ENCODE results near the gene ZER1.
"Not testable (repeated sequence)": the region's sequence is repeated elsewhere in the genome, so short reads cannot be mapped to it uniquely, and the experiment has no call there.

Gene ZER1

DNA sequence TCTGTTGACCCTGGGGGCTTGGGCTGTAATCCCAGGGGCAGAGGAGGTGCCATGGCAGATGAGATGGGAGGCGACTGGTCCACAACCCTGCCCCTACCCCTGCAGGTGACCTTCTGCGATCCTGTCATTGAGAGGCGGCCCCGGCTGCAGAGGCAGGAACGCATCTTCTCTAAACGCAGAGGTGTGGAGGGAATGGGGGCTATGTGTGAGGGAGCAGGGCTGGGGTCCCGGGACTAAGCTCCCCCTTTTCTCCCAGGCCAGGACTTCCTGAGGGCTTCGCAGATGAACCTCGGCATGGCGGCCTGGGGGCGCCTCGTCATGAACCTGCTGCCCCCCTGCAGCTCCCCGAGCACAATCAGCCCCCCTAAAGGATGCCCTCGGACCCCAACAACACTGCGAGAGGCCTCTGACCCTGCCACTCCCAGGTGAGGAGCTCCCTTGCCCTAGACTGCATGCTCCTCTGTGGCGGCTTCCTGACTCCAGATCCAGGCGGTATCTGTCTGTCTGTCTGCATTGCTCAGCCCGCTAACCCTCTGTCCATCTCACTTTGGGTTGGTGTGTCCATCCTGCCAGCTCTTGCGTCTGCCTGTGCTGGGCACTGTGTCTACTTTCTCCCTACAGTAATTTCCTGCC is 57.7 kb downstream of the ZER1 start:
- no peak for DNase-seq

DNA sequence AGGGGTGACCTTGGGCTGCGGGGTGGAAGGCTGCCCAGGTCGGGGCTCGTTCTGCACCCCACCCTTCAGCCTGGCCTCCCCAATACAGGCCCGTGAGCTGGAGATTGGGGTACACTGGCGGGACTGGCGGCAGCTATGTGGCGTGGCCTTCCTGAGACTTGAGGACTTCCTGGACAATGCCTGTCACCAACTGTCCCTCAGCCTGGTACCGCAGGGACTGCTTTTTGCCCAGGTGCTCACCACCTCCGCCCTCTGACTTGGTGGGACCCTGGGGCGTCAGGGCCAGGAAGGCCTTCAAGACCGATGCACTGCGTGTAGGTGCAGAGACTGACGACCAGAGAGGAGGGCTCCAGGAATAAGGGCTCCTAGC is 58.3 kb downstream of the ZER1 start:
- DNase-seq, result no peak

DNA sequence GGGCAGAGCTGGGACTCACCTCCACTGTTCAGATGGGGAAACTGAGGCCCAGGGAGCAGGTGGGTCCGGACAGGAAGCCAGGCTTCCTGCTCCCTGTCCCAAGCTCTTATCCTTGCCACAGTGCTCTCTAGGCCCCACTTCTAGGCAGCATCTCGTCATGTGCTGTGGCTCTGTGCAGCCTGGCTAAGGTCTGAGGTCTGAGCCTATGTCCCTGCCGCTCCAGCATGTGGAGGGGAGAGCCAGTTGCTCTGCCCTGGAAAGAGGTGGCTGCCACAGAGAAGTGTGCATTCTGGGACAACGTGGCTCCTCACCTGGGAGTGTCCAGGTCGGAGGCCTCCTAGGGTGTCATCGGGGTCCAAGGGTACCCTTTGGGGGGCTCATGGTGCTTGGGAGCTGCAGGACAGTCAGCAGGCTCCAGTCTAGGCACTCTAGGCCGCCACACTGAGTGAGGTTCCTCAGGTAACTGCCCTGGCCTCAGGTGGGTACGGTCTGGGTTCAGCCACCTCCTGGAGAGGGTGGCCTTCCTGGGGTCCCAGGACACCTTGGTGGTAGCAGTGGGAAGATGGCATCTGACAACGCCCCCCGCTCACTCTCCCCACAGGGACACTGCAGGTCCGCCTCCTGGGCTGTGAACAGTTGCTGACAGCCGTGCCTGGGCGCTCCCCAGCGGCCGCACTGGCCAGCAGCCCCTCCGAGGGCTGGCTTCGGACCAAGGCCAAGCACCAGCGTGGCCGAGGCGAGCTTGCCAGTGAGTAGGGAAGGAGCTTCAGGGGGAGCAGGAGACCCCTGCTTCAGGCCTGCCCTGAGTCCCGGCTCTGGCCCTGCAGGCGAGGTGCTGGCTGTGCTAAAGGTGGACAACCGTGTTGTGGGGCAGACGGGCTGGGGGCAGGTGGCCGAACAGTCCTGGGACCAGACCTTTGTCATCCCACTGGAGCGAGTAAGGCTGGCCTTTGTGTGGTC is 59.0 kb downstream of the ZER1 start:
- no peak for DNase-seq

DNA sequence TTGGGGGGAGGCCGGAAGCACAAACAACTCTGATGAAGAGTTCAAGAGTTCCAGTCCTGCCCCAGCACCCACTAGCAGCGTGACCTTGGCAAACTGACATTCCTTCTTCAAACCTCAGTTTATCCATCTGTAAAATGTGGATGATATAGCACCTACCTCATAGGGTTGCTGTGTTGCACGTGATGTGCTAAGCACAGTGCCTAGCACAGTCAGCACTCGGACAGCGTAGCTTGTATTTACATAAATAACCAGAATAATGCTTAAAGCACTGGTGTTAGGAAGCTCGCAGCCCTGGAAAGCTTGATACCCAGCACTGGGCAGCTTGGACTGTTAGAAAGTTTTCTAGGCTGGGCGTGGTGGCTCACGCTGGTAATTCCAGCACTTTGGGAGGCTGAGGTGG is 64.3 kb downstream of the ZER1 start:
- DNase-seq, result no peak

DNA sequence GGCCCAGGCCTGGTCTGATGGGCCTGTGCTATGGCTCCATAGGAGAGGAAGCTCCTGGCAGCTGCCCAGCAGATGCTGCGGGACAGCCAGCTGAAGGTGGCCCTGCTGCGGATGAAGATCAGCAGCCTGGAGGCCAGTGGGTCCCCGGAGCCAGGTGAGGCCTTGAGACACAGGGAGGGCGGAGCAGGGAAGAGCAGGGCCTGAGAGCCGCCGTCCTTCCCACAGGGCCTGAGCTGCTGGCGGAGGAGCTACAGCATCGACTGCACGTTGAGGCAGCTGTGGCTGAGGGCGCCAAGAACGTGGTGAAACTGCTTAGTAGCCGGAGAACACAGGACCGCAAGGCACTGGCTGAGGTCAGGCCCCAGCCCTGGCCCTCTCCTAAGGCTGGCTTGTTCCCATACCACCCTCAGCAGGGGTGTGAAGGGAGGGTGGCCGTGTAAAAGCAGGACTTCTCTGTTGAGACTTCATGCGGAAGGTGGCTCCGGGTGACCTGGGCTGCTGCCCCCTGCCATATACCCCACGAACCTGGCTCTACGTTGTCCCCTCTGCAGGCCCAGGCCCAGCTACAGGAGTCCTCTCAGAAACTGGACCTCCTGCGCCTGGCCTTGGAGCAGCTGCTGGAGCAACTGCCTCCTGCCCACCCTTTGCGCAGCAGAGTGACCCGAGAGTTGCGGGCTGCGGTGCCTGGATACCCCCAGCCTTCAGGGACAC is 64.9 kb downstream of the ZER1 start:
- DNase-seq, result no peak

DNA sequence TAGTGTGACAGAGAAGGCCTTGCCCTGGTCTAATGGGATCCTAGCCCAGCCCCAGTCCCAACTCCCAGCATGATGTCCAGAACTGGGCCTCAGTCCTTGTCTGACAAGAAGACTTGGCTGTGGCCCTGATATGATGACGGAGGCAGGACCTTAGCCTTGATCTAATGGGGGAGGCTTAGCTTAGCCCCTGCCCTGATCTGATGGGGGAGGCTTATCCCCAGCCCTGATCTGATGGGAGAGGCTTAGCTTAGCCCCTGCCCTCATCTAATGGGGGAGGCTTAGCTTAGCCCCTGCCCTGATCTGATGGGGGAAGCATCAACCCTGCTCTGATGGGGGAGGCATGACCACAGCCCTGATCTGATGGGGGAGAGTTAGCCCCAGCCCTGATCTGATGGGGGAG is 65.7 kb downstream of the ZER1 start:
- no peak for DNase-seq

DNA sequence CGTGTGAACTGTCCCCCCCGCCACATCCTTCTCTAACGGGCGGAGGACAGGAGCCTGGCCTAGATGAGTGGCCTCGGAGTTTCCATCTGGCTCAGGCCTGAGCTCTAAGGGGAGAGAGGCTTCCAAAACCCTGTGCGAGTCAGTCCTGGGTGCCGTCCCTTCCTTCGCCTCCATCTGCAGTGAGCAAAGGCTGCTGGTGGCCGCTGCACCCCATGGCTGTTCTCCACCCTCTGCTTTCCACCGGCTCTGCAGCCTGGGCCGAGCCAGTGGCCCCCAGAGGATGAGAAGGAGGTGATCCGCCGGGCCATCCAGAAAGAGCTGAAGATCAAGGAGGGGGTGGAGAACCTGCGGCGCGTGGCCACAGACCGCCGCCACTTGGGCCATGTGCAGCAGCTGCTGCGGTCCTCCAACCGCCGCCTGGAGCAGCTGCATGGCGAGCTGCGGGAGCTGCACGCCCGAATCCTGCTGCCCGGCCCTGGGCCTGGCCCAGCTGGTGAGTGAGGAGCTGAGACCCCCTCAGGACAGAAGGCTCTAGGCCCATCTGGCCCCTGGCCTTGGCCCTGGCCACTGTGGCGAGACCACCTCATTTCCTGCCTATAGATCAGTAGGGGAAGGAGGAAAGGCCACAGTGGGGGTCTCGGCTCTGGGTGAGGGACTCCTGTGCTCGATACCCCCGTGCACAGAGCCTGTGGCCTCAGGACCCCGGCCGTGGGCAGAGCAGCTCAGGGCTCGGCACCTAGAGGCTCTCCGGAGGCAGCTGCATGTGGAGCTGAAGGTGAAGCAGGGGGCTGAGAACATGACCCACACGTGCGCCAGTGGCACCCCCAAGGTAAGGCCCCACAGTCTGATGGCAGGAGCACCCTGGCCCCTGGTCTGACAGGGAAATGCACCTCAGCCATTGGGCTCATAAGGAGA is 66.4 kb downstream of the ZER1 start:
- no peak for DNase-seq

DNA sequence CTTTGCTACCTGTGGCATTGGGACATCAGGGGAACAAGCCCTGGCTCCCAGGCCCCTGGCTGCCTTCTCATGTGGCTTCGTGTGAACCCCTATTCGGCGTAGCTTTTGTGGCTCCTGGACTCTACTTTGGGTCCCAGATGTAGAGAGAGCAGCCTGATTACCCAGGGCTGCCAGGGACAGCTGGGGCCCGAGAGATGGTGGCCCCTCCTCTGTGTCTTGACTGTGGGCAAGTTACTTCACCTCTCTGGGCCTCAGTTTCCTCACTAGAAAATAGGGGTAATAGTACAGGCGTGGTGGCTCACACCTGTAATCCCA is 67.4 kb downstream of the ZER1 start:
- DNase-seq, result no peak

DNA sequence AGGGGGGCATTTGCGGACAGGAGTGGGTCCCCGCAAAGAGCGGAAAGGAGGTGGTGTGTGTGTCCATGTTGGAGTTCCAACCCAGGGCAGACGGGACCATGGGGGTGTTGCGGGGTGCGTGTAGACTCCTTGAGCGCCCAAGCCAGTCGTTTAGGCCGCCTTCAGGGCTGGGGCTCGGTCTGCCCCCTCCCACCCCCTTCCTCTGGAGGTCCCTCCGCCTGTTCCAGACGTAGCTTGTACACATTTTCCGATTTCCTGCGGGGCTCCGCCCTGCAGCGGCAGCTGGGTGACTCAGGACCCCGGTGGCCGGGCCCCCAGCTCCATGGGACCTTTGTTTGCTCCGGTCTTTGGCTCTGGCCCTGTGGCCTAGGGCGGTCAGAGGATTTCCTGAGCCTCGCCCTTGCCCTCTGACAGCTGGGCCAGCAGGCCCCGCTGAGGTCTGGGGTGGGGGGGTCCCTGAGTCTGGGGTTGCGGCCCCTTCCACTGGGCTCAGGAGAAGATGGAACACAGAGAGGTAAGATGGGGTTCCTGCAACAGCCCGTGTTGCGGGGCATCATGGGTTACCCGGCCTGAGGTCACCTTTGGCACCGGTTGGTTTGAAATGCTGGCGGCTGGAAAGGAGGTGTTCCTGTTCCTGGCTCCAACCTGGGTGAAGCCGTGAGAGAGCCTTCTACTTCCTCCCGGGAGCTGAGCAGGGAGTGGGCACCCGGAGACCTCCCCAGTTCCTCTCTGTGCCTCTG is 67.9 kb downstream of the ZER1 start:
- DNase-seq, result no peak

DNA sequence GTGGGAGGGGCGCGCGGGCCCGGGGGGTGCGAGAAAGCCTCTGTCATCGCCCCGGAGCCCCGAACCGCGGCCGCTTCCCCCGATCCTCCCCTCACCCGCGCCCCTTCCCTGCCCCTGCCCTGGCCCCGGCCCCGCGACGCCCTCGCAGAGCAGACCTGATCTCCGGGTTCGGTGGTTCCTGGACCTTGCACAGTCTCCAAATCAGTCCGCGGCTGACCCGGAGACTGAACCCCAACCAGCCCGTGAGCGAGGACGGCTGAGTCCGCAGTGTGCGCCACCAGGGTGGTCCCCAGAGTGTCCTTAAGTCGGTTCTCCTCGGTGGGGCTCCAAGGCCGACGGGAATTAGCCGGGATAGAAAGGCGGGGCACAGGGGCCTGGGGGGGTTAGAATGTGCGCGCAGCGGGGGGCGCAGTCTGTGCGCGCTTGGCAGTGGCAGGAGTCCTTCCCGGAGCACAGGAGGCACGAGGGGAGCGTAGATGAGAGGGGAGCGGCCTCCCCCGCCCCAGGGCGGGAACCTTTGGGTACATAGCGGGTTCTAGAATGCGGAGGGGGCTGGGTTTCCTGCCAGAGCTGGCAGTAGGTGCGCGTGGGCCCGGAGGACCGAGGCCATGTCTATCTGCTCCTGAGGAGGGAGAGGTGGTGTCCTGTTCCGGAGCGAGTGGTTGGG is 68.6 kb downstream of the ZER1 start:
- no peak for DNase-seq

DNA sequence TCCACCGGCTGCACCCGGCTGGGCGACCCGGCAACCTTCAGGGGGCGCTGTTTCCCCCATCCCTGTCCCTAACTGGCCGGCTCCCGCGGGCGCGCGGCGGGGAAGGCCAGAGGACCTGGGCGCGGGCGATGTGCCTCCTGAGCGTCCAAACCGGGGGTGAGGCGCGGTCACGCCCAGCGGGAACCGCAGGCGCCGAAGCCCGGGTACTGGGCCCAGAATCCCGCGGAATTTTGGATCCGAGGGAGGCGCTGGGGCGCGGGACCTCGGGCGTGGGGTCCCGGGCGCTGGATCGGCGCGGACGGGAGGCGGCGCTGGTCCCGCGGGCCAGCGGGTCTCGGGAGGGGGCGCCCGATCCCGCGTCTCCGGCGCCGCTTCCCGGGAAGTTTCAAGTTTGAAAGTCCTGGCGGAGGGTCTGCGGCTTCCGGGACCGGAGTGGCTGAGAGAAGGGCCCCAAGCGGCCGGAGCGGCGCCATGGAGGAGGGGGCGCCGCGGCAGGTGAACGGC is 69.2 kb downstream of the ZER1 start, which contains the start of gene PKN3:
Gene PKN3, plus strand, starts transcription at position 59 of the 504 bp plus-strand sequence. Its CDS starts 413 bp downstream, at position 472.
- peak; percentile 80 for DNase-seq

DNA sequence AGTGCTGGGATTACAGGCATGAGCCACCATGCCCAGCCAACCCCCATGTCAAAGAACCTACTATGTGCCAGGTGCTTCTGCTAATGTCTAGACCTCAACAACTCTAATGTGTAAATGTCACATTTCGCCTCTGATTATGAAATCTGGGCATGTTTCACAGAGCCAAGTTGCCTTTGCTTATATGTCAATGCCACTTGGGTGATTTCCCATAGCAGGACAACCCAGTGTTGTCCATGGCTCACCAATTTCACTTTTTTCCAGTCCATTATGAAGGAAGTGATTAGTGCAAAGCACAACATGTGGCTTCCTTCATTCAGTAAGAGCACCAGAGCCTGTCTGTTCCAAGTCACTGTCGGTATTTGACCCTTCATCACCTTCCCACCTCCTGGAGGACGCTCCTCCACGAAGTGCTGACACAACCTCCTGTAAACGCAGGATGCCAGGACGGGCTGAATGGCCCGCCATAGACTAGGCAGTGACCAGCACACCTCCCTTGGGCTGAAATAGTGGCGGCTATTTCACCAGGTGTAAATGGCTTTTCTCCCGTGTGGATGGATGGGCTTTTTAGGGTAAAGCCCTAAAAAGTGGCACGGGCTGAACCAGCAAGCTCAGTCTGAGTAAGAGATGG is 70.4 kb downstream of the ZER1 start:
- no peak for DNase-seq

DNA sequence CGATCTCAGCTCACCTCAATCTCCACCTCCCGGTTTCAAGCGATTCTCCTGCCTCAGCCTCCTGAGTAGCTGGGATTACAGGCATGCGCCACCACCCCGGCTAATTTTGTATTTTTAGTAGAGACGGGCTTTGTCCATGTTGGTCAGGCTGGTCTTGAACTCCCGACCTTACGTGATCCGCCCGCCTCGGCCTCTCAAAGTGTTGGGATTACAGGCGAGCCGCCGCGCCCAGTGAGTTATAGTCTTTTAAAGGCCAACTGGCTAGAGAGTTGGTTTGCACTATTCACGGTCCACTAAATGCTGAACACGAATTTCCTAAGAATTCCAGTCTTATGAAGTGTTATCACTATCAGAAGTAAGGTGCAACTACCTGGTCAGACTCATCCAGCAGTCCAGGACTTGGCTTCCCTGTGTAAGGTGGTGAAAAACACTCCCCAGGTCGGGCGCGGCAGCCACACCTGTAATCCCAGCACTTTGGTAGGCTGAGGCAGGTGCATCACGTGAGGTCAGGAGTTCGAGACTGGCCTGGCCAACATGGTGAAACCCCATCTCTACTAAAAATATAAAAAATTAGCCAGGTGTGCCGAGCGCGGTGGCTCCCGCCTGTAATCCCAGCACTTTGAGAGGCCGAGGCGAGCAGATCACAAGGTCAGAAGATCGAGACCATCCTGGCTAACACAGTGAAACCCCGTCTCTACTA is 72.5 kb downstream of the ZER1 start:
- not testable (repeated sequence) for DNase-seq

DNA sequence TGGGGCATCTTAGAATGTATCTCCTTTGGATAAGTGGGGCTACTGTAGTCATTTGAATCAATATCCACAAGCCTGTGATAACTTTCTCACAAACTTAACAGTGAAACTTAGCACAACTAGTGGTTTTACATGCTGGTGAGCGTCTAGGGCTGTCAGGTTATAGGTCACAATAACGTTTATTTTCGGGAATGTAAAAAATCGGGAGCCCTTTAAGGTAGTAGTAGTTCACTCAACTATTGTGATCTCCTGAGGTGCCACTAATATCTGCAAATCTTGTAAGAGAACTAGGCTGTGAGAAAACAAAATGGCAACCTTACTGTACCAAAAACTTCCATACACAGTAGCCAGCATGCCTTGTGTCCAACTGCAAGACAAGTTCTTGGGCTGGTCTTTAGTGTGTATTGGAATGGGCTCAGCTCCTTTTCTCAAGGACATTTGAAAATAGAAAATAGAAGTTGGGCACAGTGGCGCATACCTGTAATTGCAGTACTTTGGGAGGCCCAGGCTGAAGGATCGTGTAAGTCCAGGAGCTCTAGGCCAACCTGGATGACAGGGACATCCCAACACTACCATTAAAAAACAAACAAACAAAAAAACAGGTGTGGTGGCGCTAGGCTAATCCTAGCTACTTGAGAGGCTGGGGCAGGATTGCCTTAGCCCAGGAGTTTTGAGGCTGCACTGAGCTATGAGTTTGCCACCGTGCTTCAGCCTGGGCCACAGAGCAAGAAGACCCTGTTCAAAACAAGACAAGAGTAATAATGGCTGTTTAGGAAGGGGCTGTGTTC is 74.6 kb downstream of the ZER1 start:
- DNase-seq, result no peak

DNA sequence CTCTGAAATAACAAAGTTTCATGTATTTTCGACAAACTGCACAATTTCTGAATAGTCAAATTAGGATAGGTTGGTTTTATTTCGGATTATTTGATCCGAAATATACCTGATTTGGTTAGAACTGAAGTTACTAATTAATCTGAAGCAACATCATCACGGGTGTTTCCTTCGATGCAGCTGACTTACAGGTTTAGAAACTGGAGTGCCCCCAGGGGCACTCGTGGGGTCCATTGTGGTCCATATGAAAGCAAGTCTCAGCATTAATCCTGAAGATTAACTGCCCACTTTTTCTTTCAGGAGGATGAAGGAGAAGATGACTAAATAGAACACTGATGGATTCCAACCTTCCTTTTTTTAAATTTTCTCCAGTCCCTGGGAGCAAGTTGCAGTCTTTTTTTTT is 77.4 kb downstream of the ZER1 start:
- no peak for DNase-seq

DNA sequence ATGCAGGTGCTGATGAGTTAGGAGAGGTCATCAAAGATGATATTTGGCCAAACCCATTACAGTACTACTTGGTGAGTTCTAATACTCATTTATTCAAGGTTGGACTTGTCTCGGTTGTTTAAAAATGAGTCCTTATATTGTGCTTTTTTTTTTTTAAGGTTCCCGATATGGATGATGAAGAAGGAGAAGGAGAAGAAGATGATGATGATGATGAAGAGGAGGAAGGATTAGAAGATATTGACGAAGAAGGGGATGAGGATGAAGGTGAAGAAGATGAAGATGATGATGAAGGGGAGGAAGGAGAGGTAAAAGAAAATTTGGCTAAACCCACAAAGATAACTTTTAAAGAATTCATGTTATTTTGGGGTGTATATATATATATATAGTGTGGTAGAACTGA is 78.0 kb downstream of the ZER1 start:
- DNase-seq, result not testable (repeated sequence)

DNA sequence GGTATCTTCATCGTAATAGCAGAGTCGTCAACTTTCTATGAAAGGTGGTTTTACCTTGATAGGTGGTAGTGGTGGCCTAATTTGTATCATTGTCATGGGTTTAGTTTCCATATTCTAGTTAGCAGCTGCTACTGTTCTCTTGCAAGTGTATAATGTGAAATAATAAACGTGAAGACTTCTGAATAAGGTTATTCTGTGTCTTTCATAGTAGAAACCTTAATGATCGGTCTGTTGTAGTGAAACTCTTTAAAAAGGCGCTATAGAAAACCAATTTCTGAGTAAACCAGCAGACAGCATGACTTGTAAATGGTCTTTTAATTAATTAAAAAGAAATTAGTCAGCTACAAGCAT is 81.1 kb downstream of the ZER1 start:
- no peak for DNase-seq

DNA sequence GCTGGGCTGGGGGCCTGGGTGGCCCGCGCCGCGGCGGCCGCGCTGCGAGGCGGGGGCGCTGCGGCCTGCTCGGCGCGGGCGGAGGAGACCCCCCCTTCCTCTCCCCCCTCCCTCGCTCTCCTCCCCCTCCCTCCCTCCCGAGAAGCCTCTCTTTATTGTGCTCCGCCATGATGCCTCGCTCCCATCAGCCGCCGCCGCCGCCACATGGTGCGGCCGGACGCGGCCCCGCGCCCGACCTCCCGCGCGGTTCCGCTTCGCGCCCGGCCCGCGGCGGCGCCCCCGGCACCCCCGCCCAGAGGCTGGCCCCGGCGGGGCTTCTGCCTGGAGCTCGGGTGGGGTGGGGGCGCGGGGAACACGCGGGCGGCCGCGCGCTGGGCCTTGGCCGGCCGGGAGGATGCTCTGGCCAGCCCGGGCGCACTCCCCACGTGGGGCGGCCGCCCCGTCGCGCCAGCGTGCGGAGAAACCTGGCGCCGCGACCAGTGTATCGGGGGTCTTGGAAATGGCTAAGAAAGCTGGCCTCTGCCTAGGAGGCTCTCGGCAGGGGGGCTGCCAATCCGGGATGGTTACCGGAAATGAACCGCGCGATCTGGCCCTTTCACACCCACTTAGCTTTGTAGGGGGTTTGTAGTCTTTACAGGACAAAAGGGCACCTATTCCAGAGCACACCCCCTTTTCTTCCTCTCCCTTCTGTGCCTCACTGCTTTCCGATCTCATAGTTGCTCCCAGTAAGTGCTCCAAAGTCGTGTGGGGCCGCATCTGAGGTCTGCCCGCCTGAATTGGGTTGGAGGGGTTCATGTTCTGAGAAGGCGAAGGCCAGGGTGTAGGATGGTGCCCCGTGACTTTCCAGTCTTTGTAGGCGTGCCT is 81.7 kb downstream of the ZER1 start:
- DNase-seq, result peak; percentile 69
